GM23338 (cell line): ENCODE results near the gene GUCY1B1. TPM values are rescaled to one million over a fixed set of nuclear protein-coding genes. Genes with fewer than 3 reads are reported as not detected.

Experiments used
- ATAC-seq: fragments of 200-7000 bp; cut with Tn5 transposase; 3 replicates; pipeline ENCODE4 v1.9.1; 2020
- DNase-seq: peaks from one replicate; pipeline ENCODE4 v3.0.0-alpha.2; 2015; ENCODE audit warnings: low spot score
- H2AFZ ChIP-seq: fragments of 200-600 bp; sonication (generic); 2 replicates; pipeline ENCODE4 v1.8.0; 2016; ENCODE audit warnings: antibody characterized with exemption, mild to moderate bottlenecking, moderate library complexity
- H3F3A ChIP-seq: fragments of 200-600 bp; sonication (generic); replicated peaks from 2 replicates; pipeline ENCODE4 v1.8.0; 2017; ENCODE audit warnings: antibody characterized with exemption, mixed run types, low read depth
- H3K27ac ChIP-seq: fragments of 200-600 bp; sonication (generic); 2 replicates; pipeline ENCODE4 v1.6.1; 2016; ENCODE audit warnings: low read depth
- H3K27me3 ChIP-seq: fragments of 200-600 bp; sonication (generic); 2 replicates; pipeline ENCODE4 v1.8.0; 2016; ENCODE audit warnings: mild to moderate bottlenecking, mixed run types, moderate library complexity; ENCODE audit not compliant: insufficient read depth
- H3K36me3 ChIP-seq: fragments of 200-600 bp; sonication (generic); 2 replicates; pipeline ENCODE4 v1.8.0; 2016; ENCODE audit warnings: mild to moderate bottlenecking; ENCODE audit not compliant: insufficient read depth
- H3K4me1 ChIP-seq: fragments of 200-600 bp; sonication (generic); 2 replicates; pipeline ENCODE4 v1.8.0; 2016; ENCODE audit warnings: mild to moderate bottlenecking, moderate library complexity; ENCODE audit not compliant: insufficient read depth
- H3K4me2 ChIP-seq: fragments of 200-600 bp; sonication (generic); 2 replicates; pipeline ENCODE4 v1.7.1; 2017; ENCODE audit warnings: mixed run types
- H3K4me3 ChIP-seq: fragments of 200-600 bp; sonication (generic); 2 replicates; pipeline ENCODE4 v1.6.1; 2016; ENCODE audit warnings: mixed run types
- H3K79me2 ChIP-seq: fragments of 200-600 bp; sonication (generic); replicated peaks from 2 replicates; pipeline ENCODE4 v1.8.0; 2017; ENCODE audit warnings: mild to moderate bottlenecking; ENCODE audit not compliant: insufficient read depth
- H3K9me2 ChIP-seq: fragments of 200-600 bp; sonication (generic); 2 replicates; pipeline ENCODE4 v1.8.0; 2017; ENCODE audit not compliant: insufficient read depth
- H4K20me1 ChIP-seq: fragments of 200-600 bp; sonication (generic); replicated peaks from 2 replicates; pipeline ENCODE4 v1.8.0; 2017; ENCODE audit warnings: mild to moderate bottlenecking; ENCODE audit not compliant: insufficient read depth
- H3K27ac Mint-ChIP-seq: 2 replicates; pipeline ENCODE4 v1.8.0; 2020; ENCODE audit warnings: inconsistent platforms, mild to moderate bottlenecking, moderate library complexity, mixed read lengths
- H3K27me3 Mint-ChIP-seq: 3 replicates; pipeline ENCODE4 v1.8.0; 2022; ENCODE audit warnings: low read depth, mild to moderate bottlenecking, moderate library complexity, mixed read lengths, inconsistent platforms; ENCODE audit not compliant: insufficient read depth, poor library complexity
- H3K36me3 Mint-ChIP-seq: 3 replicates; pipeline ENCODE4 v1.8.0; 2021; ENCODE audit warnings: low read depth, mild to moderate bottlenecking, inconsistent platforms, moderate library complexity, mixed read lengths
- H3K4me1 Mint-ChIP-seq: 3 replicates; pipeline ENCODE4 v1.8.0; 2020; ENCODE audit warnings: mild to moderate bottlenecking, inconsistent platforms, mixed read lengths
- H3K4me3 Mint-ChIP-seq: 3 replicates; pipeline ENCODE4 v1.8.0; 2021; ENCODE audit warnings: moderate library complexity, mild to moderate bottlenecking, inconsistent platforms, mixed read lengths
- H3K9me3 Mint-ChIP-seq: 3 replicates; pipeline ENCODE4 v1.8.0; 2020; ENCODE audit warnings: moderate library complexity, mild to moderate bottlenecking, inconsistent platforms, mixed read lengths
- CREB1 ChIP-seq: fragments of 250-450 bp; sonication (Bioruptor Pico); IDR thresholded peaks from 2 replicates; pipeline ENCODE4 v1.5.0; 2020; ENCODE audit warnings: low read depth, mild to moderate bottlenecking, moderate library complexity
- CTCF ChIP-seq, 2 experiments: fragments of 200-600 bp in 1 of 2; sonication (generic) in 1 of 2; conservative IDR thresholded peaks; 2 replicates each; pipeline versions ENCODE4 v1.5.1 to v1.6.1; 2016 to 2017; ENCODE audit warnings: antibody characterized with exemption in 2 of 2, low read depth in 2 of 2, mild to moderate bottlenecking in 2 of 2, moderate library complexity in 1 of 2
- ETS1 ChIP-seq: IDR thresholded peaks from 2 replicates; pipeline ENCODE4 v1.6.1; 2016; ENCODE audit warnings: antibody characterized with exemption
- EZH2 ChIP-seq: fragments of 200-600 bp; sonication (generic); IDR thresholded peaks from one replicate; pipeline ENCODE4 v1.8.0; 2017; ENCODE audit warnings: antibody characterized with exemption, mild to moderate bottlenecking, low read depth; ENCODE audit not compliant: unreplicated experiment
- EZH2phosphoT487 ChIP-seq: fragments of 200-600 bp; sonication (generic); IDR thresholded peaks from one replicate; pipeline ENCODE4 v1.8.1; 2018; ENCODE audit warnings: antibody characterized with exemption; ENCODE audit not compliant: unreplicated experiment
- NANOG ChIP-seq: IDR thresholded peaks from 2 replicates; pipeline ENCODE4 v1.6.1; 2016; ENCODE audit warnings: antibody characterized with exemption, borderline replicate concordance
- POLR2AphosphoS5 ChIP-seq: IDR thresholded peaks from 2 replicates; pipeline ENCODE4 v1.6.1; 2016; ENCODE audit warnings: antibody characterized with exemption, low read depth
- REST ChIP-seq: IDR thresholded peaks from one replicate; pipeline ENCODE4 v1.6.1; 2018; ENCODE audit warnings: antibody characterized with exemption; ENCODE audit not compliant: unreplicated experiment
- STAT1 ChIP-seq: IDR thresholded peaks from one replicate; pipeline ENCODE4 v1.6.1; 2016; ENCODE audit warnings: antibody characterized with exemption; ENCODE audit not compliant: unreplicated experiment
- ZNF114 ChIP-seq: fragments of 250-450 bp; sonication (Bioruptor Pico); IDR thresholded peaks from 2 replicates; pipeline ENCODE4 v1.5.0; 2020; ENCODE audit warnings: mild to moderate bottlenecking, moderate library complexity
- ZNF462 ChIP-seq: fragments of 250-450 bp; sonication (Bioruptor Pico); IDR thresholded peaks from 2 replicates; pipeline ENCODE4 v1.5.0; 2020; ENCODE audit warnings: mild to moderate bottlenecking, moderate library complexity
- polyA plus RNA-seq: library from polyadenylated mRNA; unstranded; fragments of >200 nt; fragmentation: Nextera tagmentation; extraction: Ambion mirVana; gene quantifications from 2 replicates; pipeline ENCODE4 v1.2.1, GENCODE V29; 2016
- total RNA-seq: library from RNA; depleted of rRNA; stranded (reverse); fragments of >200 nt; shearing (Covaris generic); gene quantifications from 2 replicates; pipeline ENCODE4 v1.2.3, GENCODE V29; 2014

Gene GUCY1B1
- total and polyA plus RNA-seq, 2 experiments from 2014 or later: 2.6 to 4.3 TPM

GRCh38 chr4:155757745-155758265, 1.0 kb upstream of the GUCY1B1 start:
- Histone ChIP-seq H3K79me2 (no peaks in the 10 kb centered on the region), H2AFZ (no peak overlapping the region), H3K27ac (no peak overlapping the region), H3F3A (no peaks in the 10 kb centered on the region), H3K4me3 (no peak overlapping the region), H3K36me3 (no peaks in the 10 kb centered on the region), H3K27me3 (peaks cover 31% of the 10 kb centered on the region), H3K4me1 (0 out of 2 replicates have a peak, but pooled peaks cover 4% of the 10 kb centered on the region), H4K20me1 (no peaks in the 10 kb centered on the region), H3K4me2 (no peak overlapping the region), H3K9me2 (no peaks in the 10 kb centered on the region; the same call in 1 of the 2 replicates)
- no peak overlapping the region for H3K4me3 Mint-ChIP-seq
- H3K27me3 Mint-ChIP-seq: peaks cover 10% of the 10 kb centered on the region
- ATAC-seq (no peak), DNase-seq (no peak)
- TF ChIP-seq CTCF (conservative IDR thresholded peaks at IDR 0.05; ENCODE audit: low read depth in 2 of 2): no peak
- TF ChIP-seq ZNF462 (CRISPR knock-in tag): no peak
- no peak for TF ChIP-seq CREB1 (CRISPR knock-in tag)
- TF ChIP-seq POLR2AphosphoS5: no peak
- TF ChIP-seq ETS1: no peak
- no peak for TF ChIP-seq EZH2phosphoT487
- TF ChIP-seq ZNF114 (CRISPR knock-in tag): no peak
- TF ChIP-seq REST: no peak
- no peak for TF ChIP-seq NANOG
- TF ChIP-seq STAT1: no peak
- TF ChIP-seq EZH2: no peak
- peaks cover 9% of the 10 kb centered on the region for H3K4me1 Mint-ChIP-seq
- no peaks in the 10 kb centered on the region for H3K36me3 Mint-ChIP-seq
- H3K27ac Mint-ChIP-seq: no peak overlapping the region
- no peaks in the 10 kb centered on the region; the same call in 1 of the 3 replicates for H3K9me3 Mint-ChIP-seq
